IMR-90 (cell line): ENCODE measurements around the gene SLIT3. TPM values are rescaled to one million over a fixed set of nuclear protein-coding genes. Genes with fewer than 3 reads are reported as not detected.

ENCODE experiments used
- ATAC-seq: fragments of 200-7000 bp; cut with Tn5 transposase; 2 replicates; pipeline ENCODE4 v1.9.1; 2020; ENCODE audit warnings: low read depth, mild to moderate bottlenecking, moderate library complexity
- BruUV-seq: library from RNA; stranded (reverse); fragments of 400-500 nt; replicated peaks from 2 replicates; lab custom pipeline; 2021; lab: Mats Ljungman, UMichigan
- CTCF ChIA-PET: fragments of 300-600 bp; formaldehyde crosslinking; extraction: SDS; loops from one replicate; lab custom pipeline; 2021; ENCODE audit warnings: antibody characterized with exemption; lab: Yijun Ruan, JAX
- POLR2A ChIA-PET: fragments of 300-600 bp; sonication (Branson Sonifier 250); formaldehyde crosslinking; loops from one replicate; lab custom pipeline; 2022; ENCODE audit warnings: antibody characterized with exemption; ENCODE audit not compliant: unreplicated experiment; lab: Charles Lee
- DNase-seq: peaks from one replicate; pipeline ENCODE4 v3.0.0; 2013
- H2AFZ ChIP-seq: replicated peaks from 2 replicates; pipeline ENCODE3; 2013; ENCODE audit warnings: low read length, mild to moderate bottlenecking; ENCODE audit not compliant: poor library complexity
- H2AK5ac ChIP-seq: 2 replicates; pipeline ENCODE4 v1.6.1; 2013; ENCODE audit warnings: low read depth, low read length, inconsistent platforms
- H2AK9ac ChIP-seq: replicated peaks from 2 replicates; pipeline ENCODE3; 2013; ENCODE audit warnings: mild to moderate bottlenecking, low read depth, low read length, moderate library complexity; ENCODE audit not compliant: poor library complexity
- H2BK120ac ChIP-seq: 2 replicates; pipeline ENCODE4 v1.6.1; 2013; ENCODE audit warnings: low read depth, low read length, inconsistent platforms
- H2BK15ac ChIP-seq: 3 replicates; pipeline ENCODE4 v1.6.1; 2013; ENCODE audit warnings: low read depth, low read length, inconsistent platforms
- H2BK20ac ChIP-seq: 2 replicates; pipeline ENCODE4 v1.6.1; 2013; ENCODE audit warnings: low read depth, mild to moderate bottlenecking, inconsistent platforms, low read length, moderate library complexity
- H2BK5ac ChIP-seq: 2 replicates; pipeline ENCODE4 v1.6.1; 2013; ENCODE audit warnings: mild to moderate bottlenecking, low read depth, low read length, inconsistent platforms; ENCODE audit not compliant: poor library complexity, severe bottlenecking
- H3K14ac ChIP-seq: replicated peaks from 2 replicates; pipeline ENCODE4 v1.6.1; 2013; ENCODE audit warnings: low read depth, low read length, inconsistent platforms
- H3K18ac ChIP-seq: 2 replicates; pipeline ENCODE4 v1.6.1; 2013; ENCODE audit warnings: low read depth, low read length, control low read depth
- H3K23ac ChIP-seq: 2 replicates; pipeline ENCODE4 v1.6.1; 2013; ENCODE audit warnings: low read depth, low read length, inconsistent platforms
- H3K27ac ChIP-seq: 2 replicates; pipeline ENCODE4 v1.5.1; 2013; ENCODE audit warnings: mild to moderate bottlenecking, control low read depth, low read length; ENCODE audit not compliant: insufficient read depth
- H3K27me3 ChIP-seq: 2 replicates; pipeline ENCODE4 v1.6.1; 2013; ENCODE audit warnings: low read length; ENCODE audit not compliant: control insufficient read depth, insufficient read depth
- H3K36me3 ChIP-seq: 2 replicates; pipeline ENCODE4 v1.6.1; 2013; ENCODE audit warnings: low read length, mixed read lengths; ENCODE audit not compliant: control insufficient read depth, insufficient read depth
- H3K4ac ChIP-seq: 2 replicates; pipeline ENCODE4 v1.6.1; 2013; ENCODE audit warnings: low read depth, low read length, inconsistent platforms
- H3K4me1 ChIP-seq: 2 replicates; pipeline ENCODE4 v1.6.1; 2013; ENCODE audit warnings: low read length, mixed read lengths; ENCODE audit not compliant: control insufficient read depth, insufficient read depth
- H3K4me2 ChIP-seq: 2 replicates; pipeline ENCODE4 v1.6.1; 2013; ENCODE audit warnings: low read depth, mild to moderate bottlenecking, control low read depth, low read length, moderate library complexity
- H3K4me3 ChIP-seq: 2 replicates; pipeline ENCODE4 v1.5.1; 2013; ENCODE audit warnings: low read depth, mild to moderate bottlenecking, control low read depth, low read length, moderate library complexity; ENCODE audit not compliant: insufficient read depth
- H3K56ac ChIP-seq: 2 replicates; pipeline ENCODE4 v1.6.1; 2013; ENCODE audit warnings: low read length, inconsistent platforms; ENCODE audit not compliant: insufficient read depth; ENCODE audit errors: extremely low read depth
- H3K79me1 ChIP-seq, 2 experiments: 2 replicates each; pipeline ENCODE4 v1.6.1; 2013; ENCODE audit warnings: low read length in 2 of 2, inconsistent platforms in 1 of 2, low read depth in 1 of 2
- H3K9ac ChIP-seq: 2 replicates; pipeline ENCODE4 v1.6.1; 2013; ENCODE audit warnings: low read depth, low read length, control low read depth
- H3K9me1 ChIP-seq: 2 replicates; pipeline ENCODE4 v1.6.1; 2013; ENCODE audit warnings: low read length, inconsistent platforms; ENCODE audit not compliant: insufficient read depth
- H3K9me3 ChIP-seq: 2 replicates; pipeline ENCODE4 v1.6.1; 2013; ENCODE audit warnings: low read length; ENCODE audit not compliant: control insufficient read depth, insufficient read depth
- H4K20me1 ChIP-seq: 2 replicates; pipeline ENCODE4 v1.6.1; 2013; ENCODE audit warnings: low read length, inconsistent platforms; ENCODE audit not compliant: insufficient read depth
- H4K5ac ChIP-seq: 2 replicates; pipeline ENCODE4 v1.6.1; 2013; ENCODE audit warnings: mild to moderate bottlenecking, low read depth, low read length, control low read depth
- H4K8ac ChIP-seq, 2 experiments: 2 replicates each; pipeline ENCODE4 v1.6.1; 2013; ENCODE audit warnings: low read depth in 2 of 2, low read length in 2 of 2, control low read depth in 1 of 2, inconsistent platforms in 1 of 2
- H4K91ac ChIP-seq: 2 replicates; pipeline ENCODE4 v1.6.1; 2013; ENCODE audit warnings: low read depth, low read length, inconsistent platforms; ENCODE audit not compliant: insufficient read depth
- BHLHE40 ChIP-seq: fragments of 150-350 bp; IDR thresholded peaks from 2 replicates; pipeline ENCODE4 v1.6.1; 2016; ENCODE audit warnings: mild to moderate bottlenecking, low read depth, low read length
- CTCF ChIP-seq: conservative IDR thresholded peaks from 2 replicates; pipeline ENCODE4 v1.5.1; 2012; ENCODE audit warnings: mild to moderate bottlenecking, low read depth, low read length, improper control_type of control experiment
- ELK1 ChIP-seq: fragments of 150-350 bp; IDR thresholded peaks from 2 replicates; pipeline ENCODE4 v1.6.1; 2016; ENCODE audit warnings: low read depth, mild to moderate bottlenecking, low read length, moderate library complexity, borderline replicate concordance
- FOS ChIP-seq: fragments of 150-350 bp; IDR thresholded peaks from 2 replicates; pipeline ENCODE4 v1.6.1; 2016; ENCODE audit warnings: low read depth, low read length
- MAFK ChIP-seq: IDR thresholded peaks from 2 replicates; pipeline ENCODE4 v1.6.1; 2012; ENCODE audit warnings: low read depth, low read length, improper control_type of control experiment
- MAZ ChIP-seq: IDR thresholded peaks from 2 replicates; pipeline ENCODE4 v1.6.1; 2012; ENCODE audit warnings: low read depth, mild to moderate bottlenecking, low read length, improper control_type of control experiment, moderate library complexity, borderline replicate concordance
- MXI1 ChIP-seq: IDR thresholded peaks from 2 replicates; pipeline ENCODE4 v1.6.1; 2012; ENCODE audit warnings: low read depth, mild to moderate bottlenecking, low read length, moderate library complexity, borderline replicate concordance
- NFE2L2 ChIP-seq: fragments of 150-350 bp; IDR thresholded peaks from 2 replicates; pipeline ENCODE4 v1.6.1; 2016; ENCODE audit warnings: low read depth, mild to moderate bottlenecking, low read length
- POLR2A ChIP-seq: IDR thresholded peaks from 2 replicates; pipeline ENCODE4 v1.6.1; 2012; ENCODE audit warnings: mild to moderate bottlenecking, low read depth, low read length
- RAD21 ChIP-seq: IDR thresholded peaks from 2 replicates; pipeline ENCODE4 v1.6.1; 2012; ENCODE audit warnings: low read length, improper control_type of control experiment
- RCOR1 ChIP-seq: IDR thresholded peaks from 2 replicates; pipeline ENCODE4 v1.6.1; 2012; ENCODE audit warnings: mild to moderate bottlenecking, low read length, improper control_type of control experiment; ENCODE audit not compliant: insufficient replicate concordance
- RFX5 ChIP-seq: IDR thresholded peaks from 2 replicates; pipeline ENCODE4 v1.8.0; 2012; ENCODE audit warnings: low read depth, mild to moderate bottlenecking, low read length, moderate library complexity
- USF2 ChIP-seq: fragments of 150-350 bp; IDR thresholded peaks from 2 replicates; pipeline ENCODE4 v1.6.1; 2017; ENCODE audit warnings: mild to moderate bottlenecking, antibody characterized with exemption, low read length, low read depth
- whole genome bisulfite sequencing, 2 experiments: methylation state at CpG; one replicate each; pipeline versions ENCODE4 v1.1.5 to v1.1.7; 2013; ENCODE audit warnings: missing lambda C conversion rate in 2 of 2; ENCODE audit not compliant: insufficient read length in 1 of 2; ENCODE audit errors: extremely low coverage in 2 of 2; 5-methylcytosine and 5-hydroxymethylcytosine counted together
- dilution Hi-C: fragments of 300-500 bp; cut with HindIII; formaldehyde crosslinking; loops from one replicate; pipeline ENCODE4 v1.14.3; 2018; ENCODE audit warnings: low sequenced_read_pairs; ENCODE audit not compliant: unreplicated experiment
- in situ Hi-C: fragments of 300-500 bp; cut with MboI; formaldehyde crosslinking; loops from 3 replicates; pipeline ENCODE4 v1.14.3; 2019; ENCODE audit warnings: low sequenced_read_pairs, inconsistent platforms, mixed read lengths
- intact Hi-C: fragments of 100-400 bp; cut with micrococcal nuclease; formaldehyde crosslinking; loops from 2 replicates; pipeline ENCODE4 v1.10.0; 2022
- polyA plus RNA-seq, 3 experiments: library from polyadenylated mRNA; depleted of rRNA; stranded (reverse); fragments of >200 nt; gene quantifications; 2 replicates each; pipeline ENCODE4 v1.2.3, GENCODE V29; 2012; ENCODE audit warnings: low replicate concordance in 1 of 3
- total RNA-seq: library from RNA; depleted of rRNA; stranded (reverse); fragments of >200 nt; gene quantifications from 2 replicates; pipeline ENCODE4 v1.2.3, GENCODE V29; 2012

The SLIT3 gene
- total and polyA plus RNA-seq, 2 of the 4 experiments (the other 2 are of a cell fraction) = 0.18 to 0.50 TPM

- Histone ChIP-seq H3K4ac (no peak overlapping the region), H3K9me1 (no peaks in the 10 kb centered on the region), H3K36me3 (no peaks in the 10 kb centered on the region), H3K4me3 (no peak overlapping the region), H2BK120ac (no peak overlapping the region), H4K8ac (no peak overlapping the region), H3K27me3 (no peaks in the 10 kb centered on the region), H3K14ac (no peak overlapping the region), H2BK20ac (no peak overlapping the region), H3K27ac (peak overlapping the region; percentile 55; the same call in 1 of the 2 replicates), H4K5ac (no peak overlapping the region; the same call in 1 of the 2 replicates), H2BK15ac (no peak overlapping the region), H3K9ac (no peak overlapping the region), H3K79me1 (no peaks in the 10 kb centered on the region), H3K4me2 (no peak overlapping the region), H2BK5ac (no peak overlapping the region), H3K9me3 (no peaks in the 10 kb centered on the region), H3K56ac (no peak overlapping the region), H2AFZ (no peak overlapping the region), H2AK9ac (no peak overlapping the region), H4K91ac (no peak overlapping the region), H3K4me1 (no peaks in the 10 kb centered on the region), H2AK5ac (no peak overlapping the region), H3K18ac (no peak overlapping the region; the same call in 1 of the 2 replicates), H4K20me1 (no peaks in the 10 kb centered on the region), H3K23ac (no peak overlapping the region)
- no TSS peak for BruUV-seq
- CTCF ChIA-PET = interaction anchor here (0.5 kb wide), 1 partner anchor 265 kb away, joined by 5 read pairs; no protein-coding TSS in a partner anchor
- ATAC-seq (no peak), DNase-seq (no peak)
- in situ Hi-C loops = no loop called here
- intact Hi-C loops = no loop called here
- WGBS, 2 experiments = no CpG with 5 or more reads among the region's 5 CpGs
- dilution Hi-C loops = no loop called here
- TF ChIP-seq RFX5 (no peak), MAFK (no peak), RAD21 (no peak), FOS (no peak), ELK1 (no peak), USF2 (no peak), POLR2A (no peak), NFE2L2 (no peak), MAZ (no peak), MXI1 (no peak), BHLHE40 (no peak), RCOR1 (no peak), CTCF (no peak)
- POLR2A ChIA-PET = no interaction called here
These were observed 349.2 kb downstream of the SLIT3 start for GRCh38 chr5:168951769-168952168.
